HG03378 (cell line): Measurements from ENCODE around the gene EVA1A.

Source experiments
- ATAC-seq: cut with Tn5 transposase; IDR thresholded peaks from one replicate; pipeline ENCODE4 v1.9.1; 2021; ENCODE audit warnings: mild to moderate bottlenecking, moderate library complexity; ENCODE audit not compliant: unreplicated experiment

The EVA1A gene

DNA sequence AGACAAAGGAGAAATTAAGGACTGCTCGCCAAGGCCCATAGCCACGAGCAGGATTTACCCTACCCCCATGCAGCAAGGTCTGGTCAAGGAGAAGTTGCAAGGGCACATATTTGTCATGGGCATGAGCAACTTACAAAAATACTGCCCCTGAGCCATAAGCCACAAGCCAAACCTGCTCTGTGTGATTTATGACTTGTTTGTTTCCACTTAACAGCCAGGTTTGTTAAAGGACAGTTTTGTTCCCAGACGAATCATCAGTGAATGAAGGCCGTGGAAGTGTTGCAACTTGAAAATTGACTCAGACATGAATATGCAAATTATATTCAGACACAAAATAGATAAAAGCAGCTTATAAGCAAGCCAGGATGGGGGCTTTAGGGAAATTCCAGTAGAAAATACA lies 31.3 kb upstream of the EVA1A start:
- ATAC-seq = no peak

DNA sequence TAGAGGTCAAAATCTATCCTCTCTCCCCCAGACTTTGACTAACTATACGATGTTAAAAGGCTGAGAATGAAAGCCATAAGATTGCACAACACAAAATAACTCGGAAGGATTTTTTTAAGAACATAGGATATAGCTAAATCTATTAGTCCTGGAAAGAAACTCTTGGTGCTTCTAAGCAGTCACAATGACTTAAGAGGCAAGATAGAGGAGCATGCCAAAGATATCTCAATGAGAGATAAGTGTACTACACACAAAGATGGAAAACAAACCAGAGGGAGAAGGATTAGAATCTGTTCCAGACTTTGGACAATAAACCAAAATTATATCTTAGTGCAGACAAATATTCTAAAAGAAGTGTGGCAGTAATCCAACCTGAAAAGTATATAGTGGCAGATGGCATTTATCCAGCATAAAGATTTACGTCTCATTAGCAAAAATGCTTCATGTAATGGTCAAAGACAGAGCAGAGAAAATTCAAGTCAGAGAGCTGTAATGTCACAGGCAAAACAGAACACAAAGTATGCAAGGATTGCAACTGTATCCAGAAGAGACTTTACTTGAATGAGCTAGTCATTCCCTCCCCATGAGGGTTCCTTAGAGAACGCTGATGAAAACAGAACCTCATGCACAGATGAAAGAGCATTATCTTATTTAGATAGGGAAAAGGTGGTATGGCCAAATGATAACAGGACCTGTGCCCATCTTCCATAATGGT lies 28.8 kb upstream of the EVA1A start:
- no peak for ATAC-seq

DNA sequence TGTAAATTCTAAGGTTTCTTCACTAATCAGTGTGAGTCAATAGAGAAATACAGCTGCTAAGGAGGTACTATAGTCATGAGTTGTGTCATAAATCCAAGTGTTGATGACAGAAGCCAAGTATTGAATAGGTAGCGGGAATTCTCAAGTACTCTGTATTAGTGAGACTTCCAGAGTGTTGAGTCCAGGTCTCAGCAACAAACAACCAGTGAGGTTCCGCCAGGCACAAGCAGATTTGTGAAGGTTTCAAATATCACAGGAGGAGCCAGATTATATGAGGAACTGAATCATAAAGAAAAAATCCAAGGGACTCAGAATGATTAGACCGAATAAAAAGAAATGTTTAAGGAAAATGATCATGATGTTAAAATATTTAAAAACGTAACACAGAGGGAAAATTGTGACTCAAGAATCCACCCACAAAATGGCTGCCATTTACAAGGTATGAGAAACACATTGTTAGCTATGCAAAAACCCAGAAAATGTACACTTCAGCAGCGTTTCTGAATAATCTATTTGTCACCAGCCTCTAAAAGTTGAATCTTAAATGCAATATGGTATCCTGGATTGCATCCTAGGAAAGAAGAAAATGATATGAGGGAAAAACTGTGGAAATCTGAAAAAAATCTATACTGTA lies 27.3 kb upstream of the EVA1A start:
- no peak for ATAC-seq

- ATAC-seq = no peak
These were observed 26.2 kb upstream of the EVA1A start for GRCh38 chr2:75586971-75587370.

- no peak for ATAC-seq
These were observed 22.1 kb upstream of the EVA1A start for GRCh38 chr2:75582840-75583239.

DNA sequence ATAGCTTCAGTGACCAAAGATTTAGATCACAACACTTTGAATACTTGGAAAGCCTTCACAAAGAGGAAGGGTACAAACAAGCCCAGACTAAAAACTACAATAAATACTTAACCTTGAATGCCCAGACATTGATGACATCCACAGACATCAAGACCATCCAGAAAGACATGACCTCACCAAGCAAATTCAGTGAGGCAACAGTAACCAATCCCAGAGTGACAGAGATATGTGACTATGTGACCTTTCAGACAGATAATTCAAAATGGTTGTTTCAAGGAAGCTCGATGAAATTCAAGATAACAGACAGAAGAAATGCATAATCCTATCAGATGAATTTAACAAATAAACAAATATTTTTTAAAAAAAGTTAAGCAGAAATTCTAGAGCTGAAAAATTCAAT lies 19.9 kb upstream of the EVA1A start:
- ATAC-seq = no peak

DNA sequence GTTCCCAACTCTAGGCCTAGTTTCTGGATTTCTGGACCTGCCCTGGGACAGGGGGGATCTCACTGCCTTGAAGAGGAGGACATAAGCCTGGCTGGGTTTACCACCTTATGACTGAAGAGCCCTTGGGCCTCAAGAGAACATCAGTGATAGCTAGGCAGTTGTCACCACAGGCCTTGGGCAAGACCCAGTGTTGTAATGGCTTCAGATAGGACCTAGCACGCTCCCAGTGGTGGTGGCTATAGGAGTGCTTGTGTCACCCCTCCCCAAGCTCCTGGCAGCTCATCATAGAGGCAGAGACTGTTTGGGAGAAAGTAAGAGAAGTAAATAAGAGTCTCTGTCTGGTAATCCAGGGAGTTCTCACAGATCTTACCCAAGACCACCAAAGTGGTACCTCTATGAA lies 19.4 kb upstream of the EVA1A start:
- no peak for ATAC-seq

DNA sequence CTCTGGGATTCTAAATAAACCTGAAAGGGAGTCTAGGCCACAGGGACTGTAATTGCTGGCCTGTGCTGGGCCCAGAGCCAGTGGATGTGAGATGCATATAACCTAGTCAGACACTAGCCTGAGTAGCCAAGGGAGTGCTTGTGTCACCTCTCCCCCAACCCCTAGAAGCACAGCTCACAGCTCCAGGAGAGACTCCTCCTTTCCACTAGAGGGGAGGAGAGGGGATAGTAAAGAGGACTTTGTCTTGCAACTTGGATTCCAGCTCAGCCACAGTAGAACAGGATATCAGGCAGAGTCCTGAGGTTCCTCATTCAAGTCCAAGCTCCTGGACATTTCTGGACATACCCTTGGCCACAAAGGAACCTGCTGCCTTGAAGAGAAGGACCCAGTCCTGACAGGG lies 18.4 kb upstream of the EVA1A start:
- no peak for ATAC-seq

- no peak for ATAC-seq
These were observed 16.5 kb upstream of the EVA1A start for GRCh38 chr2:75577280-75577679.

DNA sequence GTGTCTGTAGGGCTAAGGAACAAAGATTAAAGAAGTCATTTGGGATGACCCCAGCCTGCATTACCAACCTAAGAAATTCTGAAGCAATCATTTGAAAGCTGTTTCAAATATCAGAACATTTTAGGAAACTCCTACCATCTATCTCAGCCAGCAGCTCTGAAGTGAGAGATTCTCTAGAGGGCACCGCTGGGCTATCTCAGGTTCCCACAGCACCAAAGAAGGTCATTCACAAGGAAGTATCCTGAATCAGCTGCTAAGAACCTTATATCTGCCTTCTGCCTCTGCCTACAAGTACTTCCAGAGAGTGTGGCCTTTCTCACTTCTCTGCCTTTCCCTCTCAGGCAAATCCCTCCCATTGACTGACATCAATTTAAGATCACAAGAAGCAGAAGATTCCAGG lies 13.4 kb upstream of the EVA1A start:
- ATAC-seq = no peak

GRCh38 chr2:75573145-75573878 lies 12.6 kb upstream of the EVA1A start:
- no peak for ATAC-seq

- no peak for ATAC-seq
These were observed 11.1 kb upstream of the EVA1A start for GRCh38 chr2:75571730-75572430.

GRCh38 chr2:75570948-75571729 lies 10.4 kb upstream of the EVA1A start:
- ATAC-seq = no peak

DNA sequence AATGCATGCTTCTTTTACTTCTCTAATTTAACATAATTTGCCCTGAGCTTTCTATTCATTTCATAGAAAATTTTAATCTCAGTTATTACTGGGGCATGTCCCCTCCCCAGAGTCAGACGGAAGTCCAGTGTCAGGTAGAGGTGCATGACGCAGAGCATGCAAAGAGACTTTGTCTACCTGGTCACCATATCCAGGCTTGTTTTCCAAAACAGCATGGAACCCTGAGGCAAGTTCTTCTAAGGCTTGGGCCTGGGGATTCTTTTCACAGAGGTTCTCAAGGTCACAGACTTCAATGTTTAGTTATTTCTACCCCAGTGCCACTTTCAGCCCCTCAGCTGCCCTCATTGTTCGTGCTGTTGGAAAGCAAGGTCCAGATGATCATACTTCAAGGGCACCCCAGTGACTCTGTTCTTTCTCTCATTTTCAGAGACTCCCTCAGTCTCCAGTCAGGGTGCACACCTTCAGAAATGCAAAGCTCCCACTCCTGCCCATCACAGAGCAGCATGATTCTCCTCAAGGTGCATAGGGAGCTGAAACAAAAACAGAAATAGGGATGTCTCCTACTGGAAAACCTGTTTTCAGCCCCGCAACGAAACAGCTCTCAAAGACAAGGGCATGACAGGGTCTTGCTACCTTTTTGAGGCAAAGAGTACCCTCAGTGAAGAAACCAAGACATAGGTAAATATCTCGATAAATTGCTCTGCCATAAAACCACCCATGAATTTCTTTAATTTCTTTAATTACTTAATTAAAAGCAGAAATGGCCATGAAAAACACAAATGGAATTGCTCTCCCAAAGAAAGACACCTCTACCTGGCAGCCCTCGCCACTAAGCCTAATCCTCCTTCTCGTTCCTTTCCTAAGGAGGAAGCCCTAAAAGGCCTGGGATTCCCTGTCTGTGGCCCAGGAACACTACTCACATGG lies 9.5 kb upstream of the EVA1A start:
- ATAC-seq = no peak

DNA sequence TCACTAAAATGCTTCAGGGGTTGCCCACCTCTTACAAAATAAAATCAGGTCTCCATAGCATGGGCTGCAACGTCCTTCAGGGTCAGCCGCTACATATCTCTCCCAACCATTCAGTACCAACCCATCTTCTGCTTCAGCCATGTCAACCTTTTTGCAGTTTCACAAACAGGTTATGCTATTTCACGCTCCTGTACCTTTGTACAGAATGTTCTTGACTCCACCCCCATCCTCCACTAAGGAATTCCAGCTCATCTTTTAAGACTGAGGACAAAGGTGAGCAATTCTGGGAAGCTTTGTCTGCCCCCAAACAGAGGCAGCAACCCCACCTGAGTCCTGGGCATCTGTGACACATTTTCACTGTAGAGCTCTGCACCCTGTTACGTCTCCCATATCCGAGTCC lies 8.8 kb upstream of the EVA1A start:
- no peak for ATAC-seq

DNA sequence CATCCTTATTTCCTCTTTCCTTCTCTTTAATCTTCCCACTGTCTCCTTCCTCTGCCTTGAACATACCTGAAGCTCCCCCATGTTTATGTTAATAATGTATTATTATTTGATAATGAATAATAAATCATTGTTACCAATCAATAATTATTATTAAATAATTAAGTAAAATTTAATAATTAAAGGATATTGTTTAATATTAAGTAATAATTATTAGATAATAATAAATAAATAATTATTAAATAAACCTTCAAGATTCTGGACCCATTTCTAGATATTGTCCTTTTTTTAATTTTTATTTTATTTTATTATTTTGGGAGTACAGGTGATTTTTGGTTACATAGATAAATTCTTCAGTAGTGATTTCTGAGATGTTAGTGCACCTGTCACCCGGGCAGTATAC lies 7.4 kb upstream of the EVA1A start:
- ATAC-seq = no peak

- ATAC-seq = no peak
These were observed 5.0 kb upstream of the EVA1A start for GRCh38 chr2:75565472-75566462.

DNA sequence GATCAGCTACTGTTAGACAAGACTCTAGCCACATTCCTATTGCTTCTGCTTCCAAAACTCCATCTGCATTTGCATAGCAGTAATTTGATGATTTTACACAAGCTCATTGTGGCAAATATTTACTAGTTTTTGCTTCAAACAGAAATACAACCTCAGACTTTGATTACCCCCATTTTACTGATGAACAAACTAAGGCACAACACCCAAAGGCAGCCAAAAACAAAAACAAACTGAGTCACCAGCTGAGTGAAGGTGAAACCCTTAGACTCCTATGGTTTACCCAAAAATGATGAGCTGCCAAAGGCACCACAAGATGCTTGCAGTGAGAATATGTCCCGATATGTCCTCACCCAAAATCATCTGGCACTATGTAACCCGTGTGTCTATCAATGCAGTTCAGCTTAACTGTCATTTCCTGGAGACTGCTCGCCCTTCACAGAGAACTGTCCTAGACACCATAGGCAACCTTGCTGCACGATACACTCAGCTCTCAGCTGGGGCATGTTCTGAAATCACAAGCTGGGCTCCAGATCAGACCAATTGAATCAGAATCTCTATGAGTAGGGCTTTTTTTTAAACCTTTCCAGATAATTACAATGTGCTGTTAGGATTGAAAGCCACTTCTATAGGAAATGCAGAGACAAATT lies 4.1 kb upstream of the EVA1A start:
- ATAC-seq = no peak
